Mesenchymal stem cell (in vitro differentiated cells and primary cell): ENCODE measurements around the gene GPR158.

Experiments used
- DNase-seq: peaks from one replicate; pipeline ENCODE4 v3.0.0-alpha.2; 2013
- H2AFZ ChIP-seq: one replicate; pipeline ENCODE4 v1.6.1; 2013; ENCODE audit warnings: low read depth, mild to moderate bottlenecking, control low read depth, inconsistent platforms, low read length, moderate library complexity
- H2AK5ac ChIP-seq: 2 replicates; pipeline ENCODE4 v1.6.1; 2013; ENCODE audit warnings: low read length, moderate library complexity, mild to moderate bottlenecking, inconsistent platforms; ENCODE audit not compliant: severe bottlenecking
- H2BK120ac ChIP-seq: one replicate; pipeline ENCODE4 v1.6.1; 2013; ENCODE audit warnings: low read depth, mild to moderate bottlenecking, inconsistent platforms, low read length, moderate library complexity
- H2BK12ac ChIP-seq, 2 experiments: one replicate each; pipeline ENCODE4 v1.6.1; 2013; ENCODE audit warnings: inconsistent platforms in 2 of 2, low read length in 2 of 2, mild to moderate bottlenecking in 2 of 2, moderate library complexity in 2 of 2, control low read depth in 1 of 2
- H2BK15ac ChIP-seq: one replicate; pipeline ENCODE4 v1.6.1; 2013; ENCODE audit warnings: mild to moderate bottlenecking, low read depth, inconsistent platforms; ENCODE audit not compliant: poor library complexity, severe bottlenecking
- H2BK5ac ChIP-seq: 2 replicates; pipeline ENCODE4 v1.6.1; 2013; ENCODE audit warnings: low read depth, mild to moderate bottlenecking, low read length, control low read depth, inconsistent platforms; ENCODE audit not compliant: poor library complexity, severe bottlenecking
- H3K14ac ChIP-seq, 2 experiments: one replicate each; pipeline ENCODE4 v1.6.1; 2013; ENCODE audit warnings: inconsistent platforms in 2 of 2, low read length in 2 of 2, control low read depth in 1 of 2, mild to moderate bottlenecking in 1 of 2, moderate library complexity in 1 of 2
- H3K18ac ChIP-seq, 2 experiments: one replicate each; pipeline ENCODE4 v1.6.1; 2013; ENCODE audit warnings: inconsistent platforms in 2 of 2, low read length in 2 of 2, control low read depth in 1 of 2, low read depth in 1 of 2, mild to moderate bottlenecking in 1 of 2
- H3K23ac ChIP-seq, 2 experiments: one replicate each; pipeline ENCODE4 v1.6.1; 2013; ENCODE audit warnings: inconsistent platforms in 2 of 2, low read length in 2 of 2, mild to moderate bottlenecking in 2 of 2, moderate library complexity in 2 of 2, control low read depth in 1 of 2
- H3K27ac ChIP-seq: 2 replicates; pipeline ENCODE4 v1.5.1; 2013; ENCODE audit warnings: mild to moderate bottlenecking, moderate library complexity, low read length, control low read depth, inconsistent platforms; ENCODE audit not compliant: poor library complexity, severe bottlenecking
- H3K27me3 ChIP-seq, 2 experiments: 2 replicates each; pipeline versions ENCODE4 v1.6.1 to v1.7.0; 2013; ENCODE audit warnings: low read length in 2 of 2, mild to moderate bottlenecking in 2 of 2, moderate library complexity in 2 of 2, control low read depth in 1 of 2, inconsistent platforms in 1 of 2; ENCODE audit not compliant: control insufficient read depth in 1 of 2, insufficient read depth in 1 of 2
- H3K36me3 ChIP-seq, 2 experiments: 2 replicates each; pipeline versions ENCODE4 v1.6.1 to v1.7.0; 2013; ENCODE audit warnings: low read length in 2 of 2, control low read depth in 1 of 2, inconsistent platforms in 1 of 2, low read depth in 1 of 2, mild to moderate bottlenecking in 1 of 2; ENCODE audit not compliant: insufficient read depth in 2 of 2, control insufficient read depth in 1 of 2
- H3K4ac ChIP-seq, 2 experiments: one replicate each; pipeline ENCODE4 v1.6.1; 2013; ENCODE audit warnings: inconsistent platforms in 2 of 2, low read length in 2 of 2, mild to moderate bottlenecking in 2 of 2, moderate library complexity in 2 of 2, control low read depth in 1 of 2, low read depth in 1 of 2
- H3K4me1 ChIP-seq: 2 replicates; pipeline ENCODE4 v1.6.1; 2013; ENCODE audit warnings: low read depth, low read length, control low read depth; ENCODE audit not compliant: control insufficient read depth, insufficient read depth
- H3K4me2 ChIP-seq: 2 replicates; pipeline ENCODE4 v1.6.1; 2013; ENCODE audit warnings: low read length, mild to moderate bottlenecking, inconsistent platforms; ENCODE audit not compliant: poor library complexity, severe bottlenecking
- H3K4me3 ChIP-seq, 2 experiments: 2 replicates each; pipeline versions ENCODE4 v1.5.1 to v1.7.0; 2013; ENCODE audit warnings: low read length in 2 of 2, mild to moderate bottlenecking in 2 of 2, control low read depth in 1 of 2, low read depth in 1 of 2; ENCODE audit not compliant: insufficient read depth in 1 of 2
- H3K79me1 ChIP-seq: replicated peaks from 2 replicates; pipeline ENCODE4 v1.6.1; 2013; ENCODE audit warnings: mild to moderate bottlenecking, control low read depth, low read length, inconsistent platforms; ENCODE audit not compliant: poor library complexity, severe bottlenecking
- H3K9ac ChIP-seq: 2 replicates; pipeline ENCODE4 v1.7.0; 2013; ENCODE audit warnings: mild to moderate bottlenecking, low read length, moderate library complexity
- H3K9me3 ChIP-seq: 2 replicates; pipeline ENCODE4 v1.7.0; 2013; ENCODE audit warnings: mild to moderate bottlenecking, low read length; ENCODE audit not compliant: control insufficient read depth
- H4K8ac ChIP-seq: one replicate; pipeline ENCODE4 v1.6.1; 2013; ENCODE audit warnings: inconsistent platforms, mild to moderate bottlenecking, low read length, moderate library complexity
- H4K91ac ChIP-seq: one replicate; pipeline ENCODE4 v1.6.1; 2013; ENCODE audit warnings: mild to moderate bottlenecking, low read length, inconsistent platforms
- WGBS: methylation state at CpG from one replicate; pipeline ENCODE4 v1.1.7; 2013; ENCODE audit warnings: mixed read lengths; 5-methylcytosine and 5-hydroxymethylcytosine counted together

GPR158 gene

GRCh38 chr10:25493122-25493893 lies 318.5 kb downstream of the GPR158 start:
- Histone ChIP-seq H3K27me3 (no peaks in the 10 kb centered on the region), H3K4ac (no peak overlapping the region), H2BK12ac (no peak overlapping the region), H3K4me3 (no peak overlapping the region), H3K18ac (no peak overlapping the region), H2BK120ac (no peak overlapping the region), H4K91ac (no peak overlapping the region), H2BK15ac (no peak overlapping the region), H2AK5ac (no peak overlapping the region), H3K36me3 (no peaks in the 10 kb centered on the region), H3K27ac (no peak overlapping the region), H3K23ac (no peak overlapping the region), H3K14ac (no peak overlapping the region), H2BK5ac (no peak overlapping the region), H3K4me1 (no peaks in the 10 kb centered on the region), H3K79me1 (no peaks in the 10 kb centered on the region), H4K8ac (no peak overlapping the region), H3K9ac (no peak overlapping the region), H2AFZ (no peak overlapping the region), H3K4me2 (no peak overlapping the region), H3K9me3 (peaks cover under 1% of the 10 kb centered on the region)
- peak; percentile 86 for DNase-seq
- 0% methylated on average over 1 of the region's 4 CpGs for WGBS

GRCh38 chr10:25497246-25497645 lies 322.4 kb downstream of the GPR158 start:
- H3K79me1 ChIP-seq, result no peaks in the 10 kb centered on the region
- peaks cover 2% of the 10 kb centered on the region for H3K9me3 ChIP-seq
- H2BK5ac ChIP-seq, result no peak overlapping the region
- no peak overlapping the region for H2BK120ac ChIP-seq
- H2BK15ac ChIP-seq, result no peak overlapping the region
- H4K8ac ChIP-seq, result no peak overlapping the region
- H3K23ac ChIP-seq, result no peak overlapping the region
- H4K91ac ChIP-seq, result no peak overlapping the region
- no peak overlapping the region for H2AFZ ChIP-seq
- no peak overlapping the region for H3K9ac ChIP-seq
- no peak overlapping the region for H2BK12ac ChIP-seq
- H3K18ac ChIP-seq, result no peak overlapping the region
- H3K4me3 ChIP-seq, result no peak overlapping the region
- no peak overlapping the region for H3K4me2 ChIP-seq
- H3K4ac ChIP-seq, result no peak overlapping the region
- WGBS, result 79% methylated on average over 2 of the region's 3 CpGs
- no peak overlapping the region for H2AK5ac ChIP-seq
- H3K36me3 ChIP-seq, result no peaks in the 10 kb centered on the region
- no peak overlapping the region for H3K14ac ChIP-seq
- no peaks in the 10 kb centered on the region for H3K4me1 ChIP-seq
- DNase-seq, result no peak
- no peak overlapping the region for H3K27ac ChIP-seq
- H3K27me3 ChIP-seq, result no peaks in the 10 kb centered on the region

GRCh38 chr10:25498645-25499044 lies 323.8 kb downstream of the GPR158 start:
- 80% methylated on average over 5 of the region's 5 CpGs for WGBS
- Histone ChIP-seq H3K9me3 (peaks cover 2% of the 10 kb centered on the region), H3K4ac (no peak overlapping the region), H2BK120ac (no peak overlapping the region), H2AFZ (no peak overlapping the region), H2AK5ac (no peak overlapping the region), H4K8ac (no peak overlapping the region), H2BK15ac (no peak overlapping the region), H2BK5ac (no peak overlapping the region), H3K4me3 (no peak overlapping the region), H3K14ac (no peak overlapping the region), H3K27ac (no peak overlapping the region), H3K79me1 (no peaks in the 10 kb centered on the region), H3K36me3 (no peaks in the 10 kb centered on the region), H3K4me1 (no peaks in the 10 kb centered on the region), H3K9ac (no peak overlapping the region), H3K27me3 (no peaks in the 10 kb centered on the region), H3K4me2 (no peak overlapping the region), H3K18ac (no peak overlapping the region), H2BK12ac (no peak overlapping the region), H4K91ac (no peak overlapping the region), H3K23ac (no peak overlapping the region)
- DNase-seq, result no peak

GRCh38 chr10:25501912-25502311 lies 327.1 kb downstream of the GPR158 start:
- H3K9me3 ChIP-seq, result peaks cover 2% of the 10 kb centered on the region
- H3K4ac ChIP-seq, result no peak overlapping the region
- H3K79me1 ChIP-seq, result no peaks in the 10 kb centered on the region
- H2BK12ac ChIP-seq, result no peak overlapping the region
- H2BK120ac ChIP-seq, result no peak overlapping the region
- WGBS, result 62% methylated on average over 4 of the region's 4 CpGs
- no peak overlapping the region for H3K27ac ChIP-seq
- no peak overlapping the region for H3K4me3 ChIP-seq
- no peaks in the 10 kb centered on the region for H3K27me3 ChIP-seq
- no peaks in the 10 kb centered on the region for H3K36me3 ChIP-seq
- DNase-seq, result no peak
- H3K23ac ChIP-seq, result no peak overlapping the region
- no peak overlapping the region for H3K9ac ChIP-seq
- H3K18ac ChIP-seq, result no peak overlapping the region
- H3K4me1 ChIP-seq, result no peaks in the 10 kb centered on the region
- H3K14ac ChIP-seq, result no peak overlapping the region
- H3K4me2 ChIP-seq, result no peak overlapping the region
- H2BK5ac ChIP-seq, result no peak overlapping the region
- no peak overlapping the region for H2AK5ac ChIP-seq
- no peak overlapping the region for H2BK15ac ChIP-seq
- no peak overlapping the region for H4K8ac ChIP-seq
- H2AFZ ChIP-seq, result no peak overlapping the region
- H4K91ac ChIP-seq, result no peak overlapping the region
